Lower leg skin (tissue), 4 donors: Measurements from ENCODE around the gene VSTM1. TPM values are rescaled to one million over a fixed set of nuclear protein-coding genes. Genes with fewer than 3 reads are reported as not detected.

Source experiments
- DNase-seq, 2 donors: peaks; one replicate each; pipeline ENCODE4 v3.0.0-alpha.2; 2019; ENCODE audit warnings: low spot score in 2 of 2
- H3K4me3 ChIP-seq: fragments of 200-600 bp; sonication (generic); 2 replicates; pipeline ENCODE4 v1.5.1; 2017; ENCODE audit warnings: mild to moderate bottlenecking, low read depth; ENCODE audit not compliant: poor library complexity, severe bottlenecking
- POLR2A ChIP-seq, 2 donors: fragments of 450-650 bp; IDR thresholded peaks; one replicate each; pipeline ENCODE4 v1.6.1; 2016 to 2017; ENCODE audit warnings: antibody characterized with exemption in 2 of 2, mild to moderate bottlenecking in 1 of 2, moderate library complexity in 1 of 2
- WGBS, 2 donors: methylation state at CpG; one replicate each; pipeline ENCODE4 v1.1.5; 2018; 5-methylcytosine and 5-hydroxymethylcytosine counted together
- intact Hi-C: fragments of 100-400 bp; cut with DNase I; formaldehyde crosslinking; loops from one replicate; pipeline ENCODE4 v1.15.0; 2023; ENCODE audit warnings: low total_unique reads
- total RNA-seq, 4 donors: library from RNA; depleted of rRNA; stranded (reverse); fragments of >200 nt; gene quantifications; one replicate each; pipeline ENCODE4 v1.1.0, GENCODE V29; 2016
- TF ChIP-seq, protein P1 (sequence below), 3 donors: fragments of 450-650 bp; IDR thresholded peaks; one replicate each; pipeline ENCODE4 v1.5.1; 2016; ENCODE audit warnings: antibody characterized with exemption in 3 of 3, mild to moderate bottlenecking in 3 of 3, moderate library complexity in 2 of 3

The VSTM1 gene
- total RNA-seq, 4 donors from 2014 or later, result not detected

DNA sequence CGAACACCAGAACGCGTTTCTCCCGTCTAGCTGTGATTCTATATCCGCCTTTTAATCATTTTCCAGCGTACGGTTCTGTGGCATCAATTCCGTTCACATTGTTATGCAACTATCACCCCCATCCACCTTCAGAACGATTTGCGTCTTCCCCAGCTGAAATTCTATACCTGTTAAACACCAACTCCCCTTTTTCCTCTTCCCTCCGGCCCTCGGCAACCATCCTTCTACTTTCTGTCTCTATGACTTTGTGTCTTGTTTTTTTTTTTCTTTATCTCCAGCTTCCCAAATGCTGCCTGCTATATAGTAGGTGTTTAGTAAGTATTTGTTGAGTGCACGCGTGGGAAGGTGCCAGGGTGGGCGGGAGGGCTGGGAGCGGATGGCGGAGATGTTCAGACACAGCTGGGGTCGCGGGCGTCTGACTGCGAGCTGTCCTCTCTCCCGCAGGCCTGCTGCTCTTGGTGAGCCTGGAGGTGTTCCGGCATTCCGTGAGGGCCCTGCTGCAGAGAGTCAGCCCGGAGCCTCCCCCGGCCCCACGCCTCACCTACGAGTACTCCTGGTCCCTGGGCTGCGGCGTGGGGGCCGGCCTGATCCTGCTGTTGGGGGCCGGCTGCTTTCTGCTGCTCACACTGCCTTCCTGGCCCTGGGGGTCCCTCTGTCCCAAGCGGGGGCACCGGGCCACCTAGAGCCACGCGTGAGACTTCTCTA is 52.0 kb downstream of the VSTM1 start:
- TF ChIP-seq POLR2A (IDR thresholded peaks at IDR 0.05), result no peak
- TF ChIP-seq, protein P1, sequence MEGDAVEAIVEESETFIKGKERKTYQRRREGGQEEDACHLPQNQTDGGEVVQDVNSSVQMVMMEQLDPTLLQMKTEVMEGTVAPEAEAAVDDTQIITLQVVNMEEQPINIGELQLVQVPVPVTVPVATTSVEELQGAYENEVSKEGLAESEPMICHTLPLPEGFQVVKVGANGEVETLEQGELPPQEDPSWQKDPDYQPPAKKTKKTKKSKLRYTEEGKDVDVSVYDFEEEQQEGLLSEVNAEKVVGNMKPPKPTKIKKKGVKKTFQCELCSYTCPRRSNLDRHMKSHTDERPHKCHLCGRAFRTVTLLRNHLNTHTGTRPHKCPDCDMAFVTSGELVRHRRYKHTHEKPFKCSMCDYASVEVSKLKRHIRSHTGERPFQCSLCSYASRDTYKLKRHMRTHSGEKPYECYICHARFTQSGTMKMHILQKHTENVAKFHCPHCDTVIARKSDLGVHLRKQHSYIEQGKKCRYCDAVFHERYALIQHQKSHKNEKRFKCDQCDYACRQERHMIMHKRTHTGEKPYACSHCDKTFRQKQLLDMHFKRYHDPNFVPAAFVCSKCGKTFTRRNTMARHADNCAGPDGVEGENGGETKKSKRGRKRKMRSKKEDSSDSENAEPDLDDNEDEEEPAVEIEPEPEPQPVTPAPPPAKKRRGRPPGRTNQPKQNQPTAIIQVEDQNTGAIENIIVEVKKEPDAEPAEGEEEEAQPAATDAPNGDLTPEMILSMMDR (IDR thresholded peaks at IDR 0.05), result no peak
- 27 to 28% methylated on average over 34 to 35 of the region's 36 CpGs for WGBS, 2 donors
- intact Hi-C loops, result loop anchor here (10.0 kb wide), 1 partner anchor 167 kb away; no protein-coding TSS in a partner anchor
- H3K4me3 ChIP-seq, result no peak overlapping the region
- no peak for DNase-seq

DNA sequence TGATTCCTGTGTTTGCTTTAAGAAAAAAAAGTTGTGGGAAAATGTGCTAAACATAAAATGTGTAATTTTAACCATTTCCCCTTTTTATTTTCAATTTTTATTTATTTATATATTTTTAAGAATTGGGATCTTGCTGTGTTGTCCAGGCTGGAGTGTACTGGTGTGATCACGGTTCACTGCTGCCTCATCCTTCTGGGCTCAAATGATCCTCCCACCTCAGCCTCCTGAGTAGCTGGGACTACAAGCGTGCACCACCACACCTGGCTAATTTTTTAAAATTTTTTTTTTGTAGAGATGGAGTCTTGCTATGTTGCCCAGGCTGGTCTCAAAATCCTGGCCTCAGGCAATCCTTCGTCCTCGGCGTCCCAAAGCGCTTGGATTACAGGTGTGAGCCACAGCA is 53.2 kb downstream of the VSTM1 start:
- intact Hi-C loops, result loop anchor here (10.0 kb wide), 1 partner anchor 166 kb away; no protein-coding TSS in a partner anchor
- no peak for TF ChIP-seq POLR2A (IDR thresholded peaks at IDR 0.05)
- TF ChIP-seq, protein P1 (IDR thresholded peaks at IDR 0.05), result no peak
- WGBS, 2 donors, result 83 to 87% methylated on average over 6 of the region's 6 CpGs
- H3K4me3 ChIP-seq, result no peak overlapping the region
- DNase-seq, result no peak

DNA sequence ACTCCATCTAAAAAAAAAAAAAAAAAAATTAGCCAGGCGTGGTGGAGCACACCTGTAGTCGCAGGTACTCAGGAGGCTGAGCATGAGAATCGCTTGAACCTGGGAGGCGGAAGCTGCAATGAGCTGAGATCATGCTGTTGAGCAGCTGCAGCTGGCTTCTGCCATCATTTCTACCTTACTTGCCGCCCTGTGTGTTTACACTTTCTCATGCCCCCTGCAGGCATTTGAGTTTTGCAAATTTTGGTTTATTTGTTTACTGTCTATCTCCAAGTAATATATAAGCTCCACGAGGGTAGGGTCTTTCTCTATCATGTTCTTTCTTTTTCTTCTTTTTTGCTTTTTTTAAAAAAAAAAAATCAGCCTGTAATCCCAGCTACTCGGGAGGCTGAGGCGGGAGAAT is 54.3 kb downstream of the VSTM1 start:
- DNase-seq, result no peak
- intact Hi-C loops, result no loop called here
- 80 to 85% methylated on average over 8 of the region's 8 CpGs for WGBS, 2 donors
- H3K4me3 ChIP-seq, result no peak overlapping the region
- TF ChIP-seq POLR2A (IDR thresholded peaks at IDR 0.05), result no peak
- TF ChIP-seq, protein P1 (IDR thresholded peaks at IDR 0.05), result no peak

DNA sequence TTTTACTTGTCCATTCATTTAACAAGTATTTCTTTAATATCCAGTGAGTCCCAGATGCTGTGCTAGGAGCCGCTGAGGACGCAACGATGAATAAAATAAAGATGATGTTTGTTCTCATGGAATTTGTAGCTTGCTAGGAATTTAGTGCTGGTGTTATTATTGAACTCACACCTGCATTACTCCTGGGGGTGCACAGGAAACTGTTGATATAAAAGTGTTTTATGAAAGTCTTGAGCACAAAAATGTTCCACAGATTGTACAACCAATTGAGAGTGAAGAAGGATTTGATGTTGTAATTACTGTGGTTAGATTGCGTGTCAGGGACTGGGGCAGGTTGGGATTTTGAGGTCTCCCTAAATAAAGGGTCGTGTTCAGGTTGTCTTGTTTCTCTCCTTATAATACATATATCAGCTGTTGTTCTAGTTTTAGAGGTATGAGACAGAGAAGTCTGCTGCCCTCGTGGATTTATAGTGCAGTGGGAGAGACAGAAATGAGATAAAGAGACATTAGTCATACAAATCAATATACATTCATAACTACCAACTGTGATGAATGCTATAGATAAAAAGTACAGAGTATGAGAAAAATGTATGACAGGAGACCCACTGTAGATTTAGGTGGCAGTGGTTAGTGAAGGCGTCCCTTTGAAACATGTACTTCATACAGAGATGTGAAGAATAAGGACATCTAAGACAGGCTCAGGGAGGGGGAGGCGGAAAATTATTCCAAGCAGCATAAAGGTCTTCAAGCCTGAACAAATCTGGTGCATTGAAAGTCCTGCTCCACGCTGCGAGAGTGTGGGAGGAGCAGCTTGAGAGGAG is 61.0 kb downstream of the VSTM1 start:
- 48 to 55% methylated on average over 10 of the region's 10 CpGs for WGBS, 2 donors
- intact Hi-C loops, result no loop called here

DNA sequence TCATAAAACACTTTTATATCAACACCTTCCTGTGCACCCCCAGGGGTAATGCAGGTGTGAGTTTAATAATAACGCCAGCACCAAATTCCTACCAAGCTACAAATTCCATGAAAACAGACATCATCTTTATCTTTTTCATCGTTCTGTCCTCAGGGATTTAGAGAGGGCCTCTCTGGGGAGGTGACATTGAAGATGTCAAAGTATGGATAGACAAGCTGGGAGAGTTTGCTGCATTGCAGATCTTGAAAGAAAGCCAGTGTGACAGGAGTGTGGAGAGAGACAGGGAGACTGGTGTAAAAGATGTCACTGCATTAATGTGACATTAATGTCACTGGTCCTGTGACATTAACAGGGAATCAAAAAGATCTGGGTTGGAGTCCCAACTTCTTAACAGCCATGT is 62.2 kb downstream of the VSTM1 start:
- TF ChIP-seq POLR2A (IDR thresholded peaks at IDR 0.05), result no peak
- TF ChIP-seq, protein P1 (IDR thresholded peaks at IDR 0.05), result no peak
- DNase-seq, result no peak
- 49 to 63% methylated on average over 2 of the region's 2 CpGs for WGBS, 2 donors
- no peak overlapping the region for H3K4me3 ChIP-seq
- intact Hi-C loops, result no loop called here

More for the DNA sequence above, 61.0 kb downstream of the VSTM1 start:
- DNase-seq, result no peak
- no peak for TF ChIP-seq POLR2A (IDR thresholded peaks at IDR 0.05)
- TF ChIP-seq, protein P1 (IDR thresholded peaks at IDR 0.05), result no peak
- no peak overlapping the region for H3K4me3 ChIP-seq
